Measurements from ENCODE around the gene CRYBB1.

Gene CRYBB1

DNA sequence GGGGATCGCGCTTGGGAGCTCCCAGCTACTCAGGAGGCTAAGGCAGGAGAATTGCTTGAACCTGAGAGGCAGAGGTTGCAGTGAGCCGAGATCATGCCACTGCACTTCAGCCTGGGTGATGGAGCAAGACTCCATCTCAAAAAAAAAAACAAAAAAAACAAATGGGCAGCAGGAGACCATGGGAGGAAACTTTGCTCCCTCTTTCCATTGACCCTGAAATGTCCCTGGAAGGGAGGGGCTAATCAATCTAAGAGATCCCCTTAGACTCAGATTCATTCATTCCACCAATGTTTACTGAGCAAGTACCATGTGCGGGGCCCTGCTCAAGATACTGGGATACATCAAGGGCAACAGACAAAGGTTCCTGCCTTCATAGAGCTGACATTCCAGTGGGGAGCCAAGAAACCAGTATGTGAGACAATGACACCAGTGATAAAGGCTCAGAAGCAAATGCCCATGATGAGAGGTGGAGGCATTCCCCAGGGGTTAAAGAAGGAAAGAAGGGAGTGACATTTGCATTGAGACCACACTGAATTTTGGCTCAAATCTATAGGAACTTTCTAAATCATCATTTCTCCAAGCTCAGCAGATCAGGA, 67.8 kb downstream of the CRYBB1 start:
- DNase-seq = no peak

Measured in SW 1271 (cell line).